HFFc6 (cell line): ENCODE measurements around the gene MYO7A. TPM values are rescaled to one million over a fixed set of nuclear protein-coding genes. Genes with fewer than 3 reads are reported as not detected.

Source experiments
- DNase-seq: peaks from one replicate; pipeline ENCODE4 v3.0.0-alpha.2; 2018
- H3K27ac Mint-ChIP-seq: 2 replicates; pipeline ENCODE4 v1.8.0; 2020; ENCODE audit warnings: mild to moderate bottlenecking, mixed read lengths
- H3K27me3 Mint-ChIP-seq: 2 replicates; pipeline ENCODE4 v1.8.0; 2021; ENCODE audit warnings: mild to moderate bottlenecking, moderate library complexity, mixed read lengths; ENCODE audit not compliant: insufficient read depth
- H3K36me3 Mint-ChIP-seq: 2 replicates; pipeline ENCODE4 v1.8.0; 2021; ENCODE audit warnings: low read depth, mixed read lengths
- H3K4me1 Mint-ChIP-seq: 2 replicates; pipeline ENCODE4 v1.8.0; 2020; ENCODE audit warnings: low read depth, mixed read lengths
- H3K4me3 Mint-ChIP-seq: 2 replicates; pipeline ENCODE4 v1.8.0; 2020; ENCODE audit warnings: mild to moderate bottlenecking, moderate library complexity, mixed read lengths
- H3K9me3 Mint-ChIP-seq: 2 replicates; pipeline ENCODE4 v1.8.0; 2020; ENCODE audit warnings: mild to moderate bottlenecking, mixed read lengths
- total RNA-seq, 6 experiments: library from RNA; stranded (reverse); fragmentation: NEBNext Ultra II Directional; extraction: Animal tissue kit (Norgen Biotek cat#: 25700); gene quantifications; 2 replicates in 1 of 6; 3 replicates in 5 of 6; pipeline ENCODE4 v1.2.3, GENCODE V29; 2021
- TF ChIP-seq, protein P1 (sequence below): fragments of 200-600 bp; sonication (generic); IDR thresholded peaks from 2 replicates; pipeline ENCODE4 v1.5.0; 2021; ENCODE audit warnings: antibody characterized with exemption, mild to moderate bottlenecking

Gene MYO7A
- total RNA-seq, 6 experiments from 2014 or later: 0.05 to 0.09 TPM; not detected in 4

DNA sequence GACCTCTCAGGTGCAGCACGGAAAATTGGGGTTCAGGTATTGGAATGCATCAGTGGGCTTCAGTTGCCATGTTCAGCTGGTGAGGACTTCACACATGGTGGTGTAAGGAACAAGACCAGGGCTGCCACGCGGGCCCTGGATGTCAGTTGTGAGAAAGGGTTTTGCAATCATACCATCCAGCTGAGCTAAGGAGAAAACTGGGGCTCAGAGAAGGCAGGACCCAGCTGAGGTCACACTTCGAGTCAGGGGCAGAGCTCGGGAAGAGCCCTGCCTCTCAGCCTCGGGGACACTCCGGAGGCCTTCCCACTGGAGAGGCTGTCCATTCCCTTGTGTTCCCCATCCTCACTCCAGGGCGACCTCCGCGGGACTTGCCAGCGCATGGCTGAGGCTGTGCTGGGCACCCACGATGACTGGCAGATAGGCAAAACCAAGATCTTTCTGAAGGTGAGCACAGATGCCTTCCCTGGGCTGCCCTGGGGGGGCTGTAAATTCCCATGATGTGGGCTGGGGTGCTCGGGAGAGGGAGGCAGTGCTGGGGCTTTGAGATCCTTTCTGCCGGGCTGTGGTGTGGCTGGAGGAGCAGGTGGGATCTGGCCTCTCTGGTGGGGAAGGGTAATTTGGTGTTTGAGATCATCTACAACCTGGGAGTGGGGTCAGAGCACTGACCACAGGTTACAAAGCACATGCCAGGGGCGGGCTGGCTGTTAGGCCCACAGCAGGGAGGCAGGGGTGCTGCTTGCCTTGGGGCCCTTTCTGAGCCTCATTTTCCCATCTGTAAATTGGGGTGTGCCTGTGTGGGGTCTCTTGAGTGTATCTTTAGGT is 47.2 kb downstream of the MYO7A start:
- DNase-seq: no peak
- H3K27me3 Mint-ChIP-seq: peaks cover 26% of the 10 kb centered on the region
- H3K27ac Mint-ChIP-seq: no peak overlapping the region
- H3K4me1 Mint-ChIP-seq: no peaks in the 10 kb centered on the region
- H3K9me3 Mint-ChIP-seq: no peaks in the 10 kb centered on the region
- no peak overlapping the region for H3K4me3 Mint-ChIP-seq
- TF ChIP-seq, protein P1, sequence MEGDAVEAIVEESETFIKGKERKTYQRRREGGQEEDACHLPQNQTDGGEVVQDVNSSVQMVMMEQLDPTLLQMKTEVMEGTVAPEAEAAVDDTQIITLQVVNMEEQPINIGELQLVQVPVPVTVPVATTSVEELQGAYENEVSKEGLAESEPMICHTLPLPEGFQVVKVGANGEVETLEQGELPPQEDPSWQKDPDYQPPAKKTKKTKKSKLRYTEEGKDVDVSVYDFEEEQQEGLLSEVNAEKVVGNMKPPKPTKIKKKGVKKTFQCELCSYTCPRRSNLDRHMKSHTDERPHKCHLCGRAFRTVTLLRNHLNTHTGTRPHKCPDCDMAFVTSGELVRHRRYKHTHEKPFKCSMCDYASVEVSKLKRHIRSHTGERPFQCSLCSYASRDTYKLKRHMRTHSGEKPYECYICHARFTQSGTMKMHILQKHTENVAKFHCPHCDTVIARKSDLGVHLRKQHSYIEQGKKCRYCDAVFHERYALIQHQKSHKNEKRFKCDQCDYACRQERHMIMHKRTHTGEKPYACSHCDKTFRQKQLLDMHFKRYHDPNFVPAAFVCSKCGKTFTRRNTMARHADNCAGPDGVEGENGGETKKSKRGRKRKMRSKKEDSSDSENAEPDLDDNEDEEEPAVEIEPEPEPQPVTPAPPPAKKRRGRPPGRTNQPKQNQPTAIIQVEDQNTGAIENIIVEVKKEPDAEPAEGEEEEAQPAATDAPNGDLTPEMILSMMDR: no peak
- no peaks in the 10 kb centered on the region for H3K36me3 Mint-ChIP-seq

DNA sequence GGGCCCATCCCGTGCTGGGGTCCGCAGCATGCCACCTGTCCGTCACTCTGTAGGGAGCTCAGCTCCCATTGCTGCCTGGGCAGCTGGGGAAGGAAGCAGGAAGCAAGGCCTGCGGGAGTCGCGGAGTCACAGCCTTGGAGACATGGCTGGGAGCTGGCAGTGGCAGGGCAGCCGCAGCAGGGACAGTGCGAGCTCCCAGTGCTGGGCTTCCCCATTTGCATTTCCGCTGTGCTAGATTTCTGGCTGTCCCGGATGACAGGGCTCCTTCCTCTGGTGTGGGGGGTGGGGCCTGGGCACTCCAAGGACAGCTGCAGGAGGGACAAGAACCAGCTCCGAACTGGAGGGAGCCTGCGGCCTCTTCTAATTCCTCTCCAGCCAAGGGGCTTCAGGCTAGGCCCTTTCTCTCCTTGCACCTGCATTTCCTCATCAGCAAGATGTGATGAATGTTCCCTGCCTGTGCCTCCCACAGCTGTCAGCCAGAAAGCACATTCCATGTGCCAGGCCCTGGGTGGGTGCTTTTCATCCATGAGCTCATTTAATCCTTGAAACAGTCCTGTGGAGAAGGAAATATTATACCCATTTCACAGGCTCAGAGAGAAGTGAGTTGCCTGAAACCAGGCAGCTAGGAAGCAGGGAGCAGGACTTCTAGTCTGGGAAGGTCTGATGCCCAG is 48.0 kb downstream of the MYO7A start:
- Mint-ChIP-seq H3K27ac (no peak overlapping the region), H3K9me3 (no peaks in the 10 kb centered on the region), H3K4me1 (no peaks in the 10 kb centered on the region), H3K36me3 (no peaks in the 10 kb centered on the region), H3K4me3 (no peak overlapping the region), H3K27me3 (peaks cover 27% of the 10 kb centered on the region)
- no peak for DNase-seq
- TF ChIP-seq, protein P1: no peak

DNA sequence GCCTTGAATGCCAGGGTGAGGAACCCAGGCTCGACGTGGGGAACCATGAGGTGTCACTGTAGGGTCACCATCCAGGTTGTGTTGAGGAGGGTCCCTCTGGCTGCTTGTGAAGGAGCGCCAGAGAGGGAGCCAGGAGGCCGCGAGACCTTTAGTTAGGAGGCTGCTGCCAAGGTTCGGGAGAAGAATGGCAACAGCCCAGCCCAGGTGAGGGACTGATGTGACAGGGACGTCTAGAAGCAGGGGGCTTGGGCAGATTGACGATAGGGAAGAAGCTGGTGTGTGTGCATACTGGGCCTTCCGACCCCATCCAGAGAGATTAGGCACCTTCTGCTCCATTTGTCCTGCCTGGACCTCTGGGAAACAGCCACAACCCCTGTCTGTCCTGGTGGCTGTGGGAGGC is 49.0 kb downstream of the MYO7A start:
- TF ChIP-seq, protein P1: no peak
- peaks cover 28% of the 10 kb centered on the region for H3K27me3 Mint-ChIP-seq

DNA sequence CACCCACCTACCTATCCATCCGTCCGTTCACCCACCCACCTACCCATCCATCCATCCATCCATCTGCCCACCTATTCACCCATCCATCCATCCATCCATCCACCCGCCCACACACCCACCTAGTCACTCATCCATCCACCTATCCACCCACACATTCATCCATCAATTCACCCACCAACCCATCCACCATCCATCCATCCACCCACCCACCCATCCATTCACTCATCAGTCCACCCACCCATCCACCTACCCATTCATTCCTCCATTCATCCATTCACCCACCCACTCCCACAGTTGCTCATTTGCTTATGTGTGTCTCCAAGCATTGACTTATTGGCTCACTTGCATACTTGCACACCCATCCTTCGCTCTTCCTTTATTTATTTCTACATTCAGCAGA is 50.1 kb downstream of the MYO7A start:
- Mint-ChIP-seq H3K36me3 (no peaks in the 10 kb centered on the region), H3K27me3 (peaks cover 32% of the 10 kb centered on the region), H3K27ac (no peak overlapping the region), H3K4me1 (no peaks in the 10 kb centered on the region), H3K4me3 (no peak overlapping the region), H3K9me3 (no peaks in the 10 kb centered on the region)
- TF ChIP-seq, protein P1: no peak
- DNase-seq: no peak

More for the DNA sequence above, 49.0 kb downstream of the MYO7A start:
- Mint-ChIP-seq H3K36me3 (no peaks in the 10 kb centered on the region), H3K4me1 (no peaks in the 10 kb centered on the region), H3K27ac (no peak overlapping the region), H3K4me3 (no peak overlapping the region), H3K9me3 (no peaks in the 10 kb centered on the region)
- no peak for DNase-seq

DNA sequence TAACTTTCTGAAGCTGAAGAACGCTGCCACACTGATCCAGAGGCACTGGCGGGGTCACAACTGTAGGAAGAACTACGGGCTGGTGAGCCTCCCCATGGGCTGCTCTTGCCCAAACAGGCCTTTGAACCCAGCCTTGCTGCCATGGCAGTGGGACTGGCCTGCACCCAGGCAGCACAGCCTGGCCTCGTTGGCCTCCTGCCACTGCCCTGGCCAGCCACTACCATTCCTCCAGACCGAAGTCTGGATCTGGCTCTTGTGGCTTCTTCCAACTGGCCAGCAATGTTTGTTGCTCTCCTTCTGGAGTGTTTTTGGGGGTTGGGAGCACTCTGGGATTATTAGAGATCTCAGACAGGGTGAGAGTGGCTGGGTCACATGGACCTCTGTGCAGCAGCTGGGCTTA is 51.0 kb downstream of the MYO7A start:
- H3K36me3 Mint-ChIP-seq: no peaks in the 10 kb centered on the region
- TF ChIP-seq, protein P1: no peak
- H3K27ac Mint-ChIP-seq: no peak overlapping the region
- peaks cover 36% of the 10 kb centered on the region for H3K27me3 Mint-ChIP-seq
- H3K4me3 Mint-ChIP-seq: no peak overlapping the region
- H3K9me3 Mint-ChIP-seq: no peaks in the 10 kb centered on the region
- no peak for DNase-seq
- H3K4me1 Mint-ChIP-seq: no peaks in the 10 kb centered on the region
